Heart left ventricle (tissue), 13 donors: ENCODE measurements around the gene ADRM1.

Experiments
- POLR2A ChIP-seq, 2 donors: fragments of 450-650 bp; IDR thresholded peaks; one replicate each; pipeline ENCODE4 v1.6.1; 2017; ENCODE audit warnings: antibody characterized with exemption in 2 of 2, mild to moderate bottlenecking in 2 of 2, moderate library complexity in 2 of 2
- TF ChIP-seq, protein P1 (sequence below), 12 donors: fragments of 200-600 bp; sonication (generic) in 4 of 12; IDR thresholded peaks; one replicate each; pipeline versions ENCODE4 v1.5.0 to v1.8.0; 2018 to 2022; ENCODE audit warnings: antibody characterized with exemption in 12 of 12, mild to moderate bottlenecking in 5 of 12
- donor health status: ischemic (EF 13 %, LVEDD 7.1; RV severe dilation, severe dysfunction).
- donor health status: DM: no; HTN: yes; CAD: no.
- donor health status: DM: no; HTN: no; CAD: no.
- donor health status: ischemic (EF 25% LVEDD 6.9; RV normal size, moderate dysfunction).
- donor health status: ischemic (EF 25% LVEDD 5.7; RV mildly dilated, moderate dysfunction).
- donor health status: ischemic (EF 35%, LVEDD 5.7; RV mildly dilated, moderate dysfunction).
- donor health status: nonischemic (EF 11% LVEDD 7.7; RV severe dilation, severe dysfunction).
- donor health status: DM: yes; HTN: yes; CAD: no.
- donor health status: PGD.
- donor health status: ischemic (EF 29% LVEDD 5.4; RV normal size, mild dysfunction).
- donor health status: nonischemic (EF 23%, LVEDD 6.1; RV moderate dilation, normal function).

GRCh38 chr20:62273416-62273815, 29.4 kb upstream of the ADRM1 start:
- TF ChIP-seq, protein P1, sequence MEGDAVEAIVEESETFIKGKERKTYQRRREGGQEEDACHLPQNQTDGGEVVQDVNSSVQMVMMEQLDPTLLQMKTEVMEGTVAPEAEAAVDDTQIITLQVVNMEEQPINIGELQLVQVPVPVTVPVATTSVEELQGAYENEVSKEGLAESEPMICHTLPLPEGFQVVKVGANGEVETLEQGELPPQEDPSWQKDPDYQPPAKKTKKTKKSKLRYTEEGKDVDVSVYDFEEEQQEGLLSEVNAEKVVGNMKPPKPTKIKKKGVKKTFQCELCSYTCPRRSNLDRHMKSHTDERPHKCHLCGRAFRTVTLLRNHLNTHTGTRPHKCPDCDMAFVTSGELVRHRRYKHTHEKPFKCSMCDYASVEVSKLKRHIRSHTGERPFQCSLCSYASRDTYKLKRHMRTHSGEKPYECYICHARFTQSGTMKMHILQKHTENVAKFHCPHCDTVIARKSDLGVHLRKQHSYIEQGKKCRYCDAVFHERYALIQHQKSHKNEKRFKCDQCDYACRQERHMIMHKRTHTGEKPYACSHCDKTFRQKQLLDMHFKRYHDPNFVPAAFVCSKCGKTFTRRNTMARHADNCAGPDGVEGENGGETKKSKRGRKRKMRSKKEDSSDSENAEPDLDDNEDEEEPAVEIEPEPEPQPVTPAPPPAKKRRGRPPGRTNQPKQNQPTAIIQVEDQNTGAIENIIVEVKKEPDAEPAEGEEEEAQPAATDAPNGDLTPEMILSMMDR (IDR thresholded peaks at IDR 0.05) = no peak
- TF ChIP-seq POLR2A (IDR thresholded peaks at IDR 0.05) = no peak
